Stimulated activated memory B cell treated with anti-CD40 and anti-IgM and Interleukin-4, amounts not matched to agents 10 μg/mL and 1 μg/mL and 100 μg/mL, for 72 hours (primary cell): ENCODE results near the gene MRPS5.

Experiments used
- ATAC-seq: fragments of 150-1000 bp; cut with Tn5 transposase; 2 replicates; pipeline ENCODE4 v1.10.0; 2021
- H3K27ac Mint-ChIP-seq: one replicate; pipeline ENCODE4 v1.8.0; 2022; ENCODE audit warnings: mild to moderate bottlenecking, mixed read lengths
- H3K27me3 Mint-ChIP-seq: one replicate; pipeline ENCODE4 v1.8.0; 2022; ENCODE audit warnings: mixed read lengths
- H3K36me3 Mint-ChIP-seq: one replicate; pipeline ENCODE4 v1.8.0; 2022; ENCODE audit warnings: mixed read lengths
- H3K4me1 Mint-ChIP-seq: one replicate; pipeline ENCODE4 v1.8.0; 2022; ENCODE audit warnings: mixed read lengths
- H3K4me3 Mint-ChIP-seq: one replicate; pipeline ENCODE4 v1.8.0; 2022; ENCODE audit warnings: mild to moderate bottlenecking, moderate library complexity, mixed read lengths
- H3K9me3 Mint-ChIP-seq: one replicate; pipeline ENCODE4 v1.8.0; 2022; ENCODE audit warnings: mixed read lengths

The MRPS5 gene

GRCh38 chr2:95048825-95049682 lies 72.6 kb downstream of the MRPS5 start:
- Mint-ChIP-seq H3K4me1 (no peaks in the 10 kb centered on the region), H3K27me3 (peaks cover 53% of the 10 kb centered on the region), H3K27ac (no peak overlapping the region), H3K9me3 (no peaks in the 10 kb centered on the region), H3K36me3 (no peaks in the 10 kb centered on the region), H3K4me3 (no peak overlapping the region)
- no peak for ATAC-seq

DNA sequence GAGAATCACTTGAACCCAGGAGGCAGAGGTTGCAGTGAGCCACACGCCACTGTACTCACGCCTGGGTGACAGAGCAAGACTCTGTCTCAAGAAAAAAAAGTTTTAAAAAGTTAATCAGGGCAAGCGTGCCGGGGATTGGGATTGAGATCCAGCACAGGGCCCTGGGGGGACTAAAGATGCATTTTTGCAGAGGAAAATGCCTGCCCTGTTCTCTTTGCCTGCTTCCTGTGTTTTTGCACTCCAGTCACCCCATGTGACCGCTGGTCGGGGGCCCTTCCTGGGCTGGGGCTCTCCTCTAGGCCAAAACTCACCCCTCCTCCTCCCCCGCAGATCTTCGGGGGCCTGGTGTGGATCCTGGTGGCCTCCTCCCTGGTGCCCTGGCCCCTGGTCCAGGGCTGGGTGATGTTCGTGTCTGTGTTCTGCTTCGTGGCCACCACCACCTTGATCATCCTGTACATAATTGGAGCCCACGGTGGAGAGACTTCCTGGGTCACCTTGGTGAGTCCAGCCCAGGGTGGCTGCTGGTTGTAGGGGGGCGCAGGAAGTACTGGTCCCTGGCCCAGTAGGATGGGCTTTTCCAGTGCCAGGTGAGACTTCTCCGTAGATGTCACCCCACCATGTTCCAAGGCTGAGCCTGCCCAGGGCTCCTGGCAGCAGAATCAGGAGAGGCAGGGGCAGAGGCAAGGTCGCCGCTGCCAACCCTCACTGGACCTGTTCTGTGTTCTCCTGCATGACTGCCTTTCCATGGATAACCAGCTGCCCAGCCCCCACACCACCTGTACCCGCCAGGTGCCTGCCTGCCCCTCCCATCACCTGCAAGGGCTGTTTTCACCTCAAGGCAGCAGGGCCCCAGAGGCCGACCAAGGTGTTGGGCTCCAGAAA lies 73.7 kb downstream of the MRPS5 start:
- no peak for ATAC-seq
- peaks cover 55% of the 10 kb centered on the region for H3K27me3 Mint-ChIP-seq
- no peaks in the 10 kb centered on the region for H3K36me3 Mint-ChIP-seq
- H3K4me3 Mint-ChIP-seq: no peak overlapping the region
- H3K4me1 Mint-ChIP-seq: no peaks in the 10 kb centered on the region
- H3K9me3 Mint-ChIP-seq: no peaks in the 10 kb centered on the region
- no peak overlapping the region for H3K27ac Mint-ChIP-seq

- Mint-ChIP-seq H3K4me1 (no peaks in the 10 kb centered on the region), H3K9me3 (no peaks in the 10 kb centered on the region), H3K4me3 (no peak overlapping the region), H3K27ac (no peak overlapping the region), H3K27me3 (peaks cover 47% of the 10 kb centered on the region), H3K36me3 (no peaks in the 10 kb centered on the region)
- ATAC-seq: no peak
Measured at GRCh38 chr2:95046371-95047112, 75.1 kb downstream of the MRPS5 start.

GRCh38 chr2:95044601-95045000 lies 77.0 kb downstream of the MRPS5 start:
- no peaks in the 10 kb centered on the region for H3K4me1 Mint-ChIP-seq
- H3K36me3 Mint-ChIP-seq: no peaks in the 10 kb centered on the region
- ATAC-seq: no peak
- H3K9me3 Mint-ChIP-seq: peaks cover 3% of the 10 kb centered on the region
- H3K27me3 Mint-ChIP-seq: peaks cover 38% of the 10 kb centered on the region
- no peak overlapping the region for H3K4me3 Mint-ChIP-seq
- H3K27ac Mint-ChIP-seq: no peak overlapping the region

DNA sequence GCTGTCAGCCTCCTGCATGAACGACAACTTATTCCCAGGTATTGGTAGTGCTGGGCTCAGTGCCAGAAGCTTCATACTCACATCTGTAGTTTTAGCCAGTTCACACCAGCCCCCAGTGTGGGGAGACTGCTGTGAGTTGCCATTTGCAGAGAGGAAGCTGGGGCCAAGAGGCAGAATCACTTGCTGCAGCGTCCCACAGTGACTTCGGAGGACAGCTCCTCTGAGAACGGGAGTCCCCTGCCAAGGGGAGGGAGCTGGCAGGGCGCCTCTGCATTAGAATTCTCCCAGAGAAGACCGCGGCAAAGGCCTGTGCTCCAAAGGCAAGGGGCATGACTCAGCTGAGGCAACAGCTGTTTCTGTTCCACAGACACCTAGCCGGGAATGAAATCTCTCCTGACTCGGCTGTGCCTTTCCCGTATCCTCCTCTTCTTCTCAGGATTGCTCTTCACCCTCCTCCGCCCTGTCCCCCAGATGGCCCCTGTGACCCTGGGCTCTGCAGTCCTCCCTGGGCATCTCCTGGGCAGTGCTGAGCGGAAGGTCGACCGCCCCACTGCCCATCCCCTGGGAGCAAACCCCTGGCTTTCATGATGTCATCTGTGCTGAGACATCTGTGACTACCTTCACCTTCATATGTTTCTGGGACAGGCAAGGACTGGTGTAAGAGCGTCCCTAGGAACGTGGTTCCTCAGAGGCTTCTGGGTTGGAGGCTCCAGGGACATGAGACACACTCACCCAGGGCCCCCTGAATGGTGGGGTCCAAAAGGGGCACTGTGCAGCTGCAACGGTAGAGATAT lies 78.1 kb downstream of the MRPS5 start:
- Mint-ChIP-seq H3K4me1 (no peaks in the 10 kb centered on the region), H3K27ac (no peak overlapping the region), H3K36me3 (no peaks in the 10 kb centered on the region), H3K27me3 (peaks cover 38% of the 10 kb centered on the region), H3K4me3 (no peak overlapping the region), H3K9me3 (peaks cover 14% of the 10 kb centered on the region)
- no peak for ATAC-seq

- Mint-ChIP-seq H3K4me1 (no peaks in the 10 kb centered on the region), H3K9me3 (peaks cover 22% of the 10 kb centered on the region), H3K36me3 (no peaks in the 10 kb centered on the region), H3K27me3 (peaks cover 38% of the 10 kb centered on the region), H3K4me3 (no peak overlapping the region), H3K27ac (no peak overlapping the region)
- ATAC-seq: no peak
Measured at GRCh38 chr2:95042472-95043271, 78.9 kb downstream of the MRPS5 start.

GRCh38 chr2:95041824-95042442 lies 79.7 kb downstream of the MRPS5 start:
- H3K27ac Mint-ChIP-seq: no peak overlapping the region
- no peak for ATAC-seq
- H3K27me3 Mint-ChIP-seq: peaks cover 36% of the 10 kb centered on the region
- peaks cover 29% of the 10 kb centered on the region for H3K9me3 Mint-ChIP-seq
- no peak overlapping the region for H3K4me3 Mint-ChIP-seq
- H3K4me1 Mint-ChIP-seq: no peaks in the 10 kb centered on the region
- no peaks in the 10 kb centered on the region for H3K36me3 Mint-ChIP-seq

DNA sequence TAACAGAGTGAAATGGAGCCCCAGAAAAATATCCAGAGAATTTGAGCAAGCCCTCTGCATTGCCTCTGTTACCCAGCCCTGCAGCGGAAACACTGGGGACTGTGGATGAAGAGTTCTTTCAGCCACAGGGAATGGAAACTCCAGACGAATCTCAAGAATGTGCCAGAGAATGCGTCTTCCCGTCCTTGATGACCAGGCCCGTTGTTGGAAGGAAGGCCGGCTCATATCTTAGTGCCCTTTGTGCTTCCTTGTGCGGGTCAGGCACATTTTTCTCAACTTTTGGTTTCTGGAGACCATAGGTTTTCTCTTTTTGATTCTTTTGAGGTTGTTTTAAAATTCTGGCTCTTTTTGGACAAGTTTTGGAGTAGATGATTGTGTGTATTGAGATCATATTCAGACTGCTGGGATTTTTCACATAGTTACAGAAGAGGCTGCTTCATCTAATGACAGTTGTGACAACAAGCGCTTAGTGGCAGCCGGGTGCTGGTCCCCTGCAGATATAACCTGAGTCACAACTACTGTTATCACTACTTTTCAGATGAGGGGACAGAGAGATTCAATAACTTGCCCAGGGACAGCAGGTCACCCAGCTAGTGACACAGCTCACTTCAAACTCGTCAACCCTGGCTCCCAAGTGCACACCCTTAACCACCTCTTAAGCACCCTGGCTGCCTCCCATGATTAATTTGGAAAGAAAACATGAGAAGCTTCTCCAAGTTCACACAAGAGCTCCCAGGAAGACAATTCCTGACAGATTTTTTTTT lies 80.4 kb downstream of the MRPS5 start:
- H3K27me3 Mint-ChIP-seq: peaks cover 29% of the 10 kb centered on the region
- peaks cover 36% of the 10 kb centered on the region for H3K9me3 Mint-ChIP-seq
- H3K27ac Mint-ChIP-seq: no peak overlapping the region
- no peaks in the 10 kb centered on the region for H3K36me3 Mint-ChIP-seq
- H3K4me1 Mint-ChIP-seq: no peaks in the 10 kb centered on the region
- no peak for ATAC-seq
- no peak overlapping the region for H3K4me3 Mint-ChIP-seq

DNA sequence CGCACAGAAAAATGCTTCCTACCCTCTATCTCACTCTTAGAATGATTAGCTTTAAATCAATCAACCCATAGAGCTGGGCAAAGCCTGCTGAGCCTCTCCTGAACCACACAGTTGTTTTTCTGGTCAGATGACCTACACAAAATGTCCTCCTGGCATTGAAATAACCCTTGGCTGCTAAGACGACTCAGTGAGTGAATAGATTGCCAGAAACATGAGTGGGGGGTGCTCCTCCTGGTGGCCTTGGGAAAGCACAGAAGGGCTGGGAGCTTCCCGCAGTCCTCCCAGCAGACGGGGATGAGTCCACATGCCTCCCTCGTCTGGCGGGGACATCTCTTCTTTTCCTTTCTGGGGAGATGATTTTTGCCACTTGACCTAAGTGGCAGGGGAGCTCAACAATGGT lies 81.2 kb downstream of the MRPS5 start:
- no peaks in the 10 kb centered on the region for H3K36me3 Mint-ChIP-seq
- peaks cover 36% of the 10 kb centered on the region for H3K9me3 Mint-ChIP-seq
- ATAC-seq: no peak
- no peaks in the 10 kb centered on the region for H3K4me1 Mint-ChIP-seq
- no peak overlapping the region for H3K4me3 Mint-ChIP-seq
- no peak overlapping the region for H3K27ac Mint-ChIP-seq
- peaks cover 22% of the 10 kb centered on the region for H3K27me3 Mint-ChIP-seq

GRCh38 chr2:95039978-95040377 lies 81.6 kb downstream of the MRPS5 start:
- H3K4me1 Mint-ChIP-seq: no peaks in the 10 kb centered on the region
- H3K27me3 Mint-ChIP-seq: peaks cover 19% of the 10 kb centered on the region
- peaks cover 36% of the 10 kb centered on the region for H3K9me3 Mint-ChIP-seq
- no peaks in the 10 kb centered on the region for H3K36me3 Mint-ChIP-seq
- H3K4me3 Mint-ChIP-seq: no peak overlapping the region
- no peak for ATAC-seq
- H3K27ac Mint-ChIP-seq: no peak overlapping the region

DNA sequence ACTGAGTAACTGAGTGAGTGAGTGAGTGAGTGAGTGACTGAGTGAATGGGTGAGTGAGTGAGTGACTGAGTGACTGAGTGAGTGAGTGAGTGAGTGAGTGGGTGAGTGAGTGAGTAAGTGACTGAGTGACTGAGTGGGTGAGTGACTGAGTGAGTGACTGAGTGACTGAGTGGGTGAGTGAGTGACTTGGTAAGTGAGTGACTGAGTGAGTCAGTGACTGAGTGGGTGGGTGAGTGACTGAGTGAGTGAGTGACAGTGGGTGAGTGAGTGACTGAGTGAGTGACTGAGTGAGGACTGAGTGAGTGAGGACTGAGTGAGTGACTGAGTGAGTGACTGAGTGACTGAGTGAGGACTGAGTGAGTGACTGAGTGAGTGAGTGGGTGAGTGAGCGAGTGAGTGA lies 82.2 kb downstream of the MRPS5 start:
- peaks cover 17% of the 10 kb centered on the region for H3K27me3 Mint-ChIP-seq
- no peak overlapping the region for H3K27ac Mint-ChIP-seq

GRCh38 chr2:95038635-95039298 lies 82.8 kb downstream of the MRPS5 start:
- Mint-ChIP-seq H3K4me3 (no peak overlapping the region), H3K36me3 (no peaks in the 10 kb centered on the region), H3K9me3 (peaks cover 36% of the 10 kb centered on the region), H3K27me3 (peaks cover 11% of the 10 kb centered on the region), H3K27ac (peak overlapping the region; percentile 21), H3K4me1 (no peaks in the 10 kb centered on the region)
- ATAC-seq: no peak

More for the DNA sequence above, 82.2 kb downstream of the MRPS5 start:
- no peak for ATAC-seq
- Mint-ChIP-seq H3K36me3 (no peaks in the 10 kb centered on the region), H3K4me3 (no peak overlapping the region), H3K4me1 (no peaks in the 10 kb centered on the region), H3K9me3 (peaks cover 36% of the 10 kb centered on the region)
